ENCODE data around the gene COL17A1.

COL17A1 gene

GRCh38 chr10:103985726-103986125 lies 100.0 kb downstream of the COL17A1 start:
- DNase-seq (ENCODE audit: low read depth, low spot score): no peak
- no peak for TF ChIP-seq CTCF (IDR thresholded peaks at IDR 0.05; ENCODE audit: low read depth, low read length)
- no peak overlapping the region for H3K4me3 ChIP-seq (ENCODE audit: low read depth, low read length)
- in situ Hi-C loops (cut with HindIII; ENCODE audit: low sequenced_read_pairs): no loop called here

GRCh38 chr10:103983367-103983911 lies 102.2 kb downstream of the COL17A1 start:
- no peak for TF ChIP-seq CTCF (IDR thresholded peaks at IDR 0.05; ENCODE audit: low read depth, low read length)
- no peak for DNase-seq (ENCODE audit: low read depth, low spot score)
- no peak overlapping the region for H3K4me3 ChIP-seq (ENCODE audit: low read depth, low read length)
- in situ Hi-C loops (cut with HindIII; ENCODE audit: low sequenced_read_pairs): no loop called here

GRCh38 chr10:103982639-103983038 lies 103.0 kb downstream of the COL17A1 start:
- no peak overlapping the region for H3K4me3 ChIP-seq (ENCODE audit: low read depth, low read length)
- peak; percentile 29 for TF ChIP-seq CTCF (IDR thresholded peaks at IDR 0.05; ENCODE audit: low read depth, low read length)
- in situ Hi-C loops (cut with HindIII; ENCODE audit: low sequenced_read_pairs): no loop called here
- DNase-seq (ENCODE audit: low read depth, low spot score): no peak
